T-helper 2 cell treated with Interferon-gamma antibody and Interleukin-4, amounts not matched to agents 5 μg/mL and 100 μg/mL, for 36 hours (primary cell): ENCODE measurements around the gene PITX3.
"Not testable (repeated sequence)": the region's sequence is repeated elsewhere in the genome, so short reads cannot be mapped to it uniquely, and the experiment has no call there.

Experiments
- DNase-seq: peaks from one replicate; pipeline ENCODE4 v3.0.0; 2021; ENCODE audit warnings: low spot score
- H3K27ac Mint-ChIP-seq: one replicate; pipeline ENCODE4 v1.8.0; 2021; ENCODE audit warnings: mild to moderate bottlenecking, mixed read lengths
- H3K27me3 Mint-ChIP-seq: one replicate; pipeline ENCODE4 v1.8.0; 2021; ENCODE audit warnings: low read depth, mixed read lengths
- H3K36me3 Mint-ChIP-seq: one replicate; pipeline ENCODE4 v1.8.0; 2021; ENCODE audit warnings: low read depth, mixed read lengths
- H3K4me1 Mint-ChIP-seq: one replicate; pipeline ENCODE4 v1.8.0; 2021; ENCODE audit warnings: low read depth, mixed read lengths
- H3K4me3 Mint-ChIP-seq: one replicate; pipeline ENCODE4 v1.8.0; 2022; ENCODE audit warnings: mild to moderate bottlenecking, moderate library complexity, mixed read lengths
- H3K9me3 Mint-ChIP-seq: one replicate; pipeline ENCODE4 v1.8.0; 2021; ENCODE audit warnings: mixed read lengths

The PITX3 gene

GRCh38 chr10:102196893-102197292 is 44.4 kb downstream of the PITX3 start:
- Mint-ChIP-seq H3K36me3 (peaks cover under 1% of the 10 kb centered on the region), H3K4me3 (no peak overlapping the region), H3K9me3 (peaks cover 17% of the 10 kb centered on the region), H3K4me1 (no peaks in the 10 kb centered on the region), H3K27ac (no peak overlapping the region), H3K27me3 (peaks cover 2% of the 10 kb centered on the region)
- DNase-seq, result peak; percentile 48

- Mint-ChIP-seq H3K27me3 (peaks cover 2% of the 10 kb centered on the region), H3K27ac (no peak overlapping the region), H3K4me1 (no peaks in the 10 kb centered on the region), H3K36me3 (peaks cover 5% of the 10 kb centered on the region), H3K9me3 (peaks cover 25% of the 10 kb centered on the region), H3K4me3 (no peak overlapping the region)
- DNase-seq, result no peak
Observed at GRCh38 chr10:102195296-102195870, 45.9 kb downstream of the PITX3 start.

DNA sequence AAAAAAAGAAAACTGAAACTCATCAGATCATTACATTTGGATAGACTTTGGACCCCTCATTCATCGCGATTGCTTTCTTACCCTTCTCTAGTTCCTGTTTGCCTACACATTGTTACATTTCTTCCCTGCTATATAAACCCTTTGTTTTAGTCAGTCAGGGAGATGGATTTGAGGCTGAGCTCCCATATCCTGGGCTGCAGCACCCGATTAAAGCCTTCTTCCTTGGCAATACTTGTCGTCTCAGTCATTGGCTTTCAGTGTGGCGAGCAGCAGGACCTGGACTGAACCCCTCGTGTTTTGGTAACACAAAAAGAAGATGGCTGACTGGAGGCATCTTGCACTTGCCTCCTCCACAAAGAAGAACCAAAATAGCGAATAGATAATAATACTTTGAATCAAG is 49.4 kb downstream of the PITX3 start:
- peaks cover 5% of the 10 kb centered on the region for H3K36me3 Mint-ChIP-seq

DNA sequence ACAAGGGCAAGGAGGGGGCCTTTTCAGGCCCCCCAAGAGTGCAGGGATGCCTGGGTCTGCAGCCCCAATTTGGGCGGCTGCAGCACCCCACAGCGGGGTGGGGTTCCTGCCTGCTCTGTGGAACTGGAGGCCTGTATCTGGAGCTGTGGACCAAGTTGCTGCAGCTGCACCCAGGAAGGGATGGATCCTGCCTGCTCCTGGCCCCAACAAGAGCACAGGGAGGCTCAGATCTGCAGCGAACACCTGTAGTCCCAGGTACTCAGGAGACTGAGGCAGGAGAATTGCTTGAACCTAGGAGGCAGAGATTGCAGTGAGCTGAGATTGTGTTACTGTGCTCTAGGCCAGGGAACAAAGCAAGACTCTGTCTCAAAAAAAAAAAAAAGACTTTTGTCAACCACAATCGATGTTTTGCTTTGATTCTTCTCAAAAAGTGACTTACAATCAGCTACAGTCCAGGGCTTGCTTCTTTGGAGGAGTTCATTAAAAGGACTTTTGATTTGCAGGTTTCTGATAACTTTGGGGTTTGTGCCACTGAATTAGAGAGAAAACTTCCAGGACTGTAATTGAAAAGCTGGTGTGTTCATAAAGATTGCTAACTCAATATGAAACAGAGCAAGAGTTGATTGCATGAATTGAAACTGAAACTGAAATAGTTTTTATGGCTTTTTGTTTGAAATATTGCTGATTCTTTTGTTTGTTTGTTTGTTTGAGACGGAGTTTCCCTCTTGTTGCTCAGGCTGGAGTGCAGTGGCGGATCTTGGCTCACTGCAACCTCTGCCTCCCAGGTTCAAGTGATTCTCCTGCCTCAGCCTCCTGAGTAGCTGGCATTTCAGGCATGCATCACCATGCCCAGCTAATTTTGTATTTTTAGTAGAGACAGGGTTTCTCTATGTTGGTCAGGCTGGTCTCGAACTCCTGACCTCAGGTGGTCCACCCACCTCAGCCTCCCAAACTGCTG is 52.1 kb downstream of the PITX3 start:
- peak overlapping the region; percentile 91 for H3K27ac Mint-ChIP-seq
- peaks cover 41% of the 10 kb centered on the region for H3K9me3 Mint-ChIP-seq
- not testable (repeated sequence) for H3K27me3 Mint-ChIP-seq, H3K36me3 Mint-ChIP-seq, H3K4me1 Mint-ChIP-seq
- peak overlapping the region; percentile 69 for H3K4me3 Mint-ChIP-seq
- DNase-seq, result peak; percentile 20

More for the DNA sequence above, 49.4 kb downstream of the PITX3 start:
- DNase-seq, result no peak
- peaks cover 25% of the 10 kb centered on the region for H3K9me3 Mint-ChIP-seq
- H3K4me1 Mint-ChIP-seq, result peaks cover 7% of the 10 kb centered on the region
- H3K4me3 Mint-ChIP-seq, result no peak overlapping the region
- peak overlapping the region; percentile 19 for H3K27ac Mint-ChIP-seq
- peaks cover 2% of the 10 kb centered on the region for H3K27me3 Mint-ChIP-seq

DNA sequence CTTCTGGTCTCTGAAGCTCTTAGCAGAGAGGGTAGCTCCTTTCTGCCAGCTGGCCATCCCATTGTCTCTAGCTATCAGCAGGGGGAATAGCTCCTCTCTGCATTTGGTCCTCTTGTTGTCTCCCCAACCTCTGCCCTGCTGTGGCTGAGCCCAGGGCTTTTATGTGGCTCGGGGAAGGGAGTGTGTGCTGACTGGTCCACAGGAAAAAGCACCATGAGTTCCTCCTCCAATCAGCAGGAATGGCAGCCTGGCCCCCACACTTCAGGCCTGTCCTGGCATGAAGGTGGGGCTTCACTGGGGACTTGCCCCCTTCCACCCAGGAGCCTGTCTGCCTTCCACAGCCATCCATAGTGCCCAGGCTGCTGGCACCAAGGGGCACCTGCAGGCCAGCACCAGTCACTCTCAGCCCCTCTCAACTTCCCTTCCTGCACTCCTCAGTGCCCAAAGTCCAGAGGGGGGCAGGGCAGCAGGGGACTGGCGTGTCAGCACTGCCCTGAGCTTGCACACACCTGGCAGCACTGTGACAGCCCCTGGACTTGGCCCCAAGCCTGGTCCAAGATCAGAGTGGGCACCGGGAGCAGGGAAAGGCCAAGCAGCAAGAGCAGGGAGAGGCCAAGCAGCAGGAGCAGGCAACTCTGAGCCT is 52.9 kb downstream of the PITX3 start:
- H3K4me1 Mint-ChIP-seq, result peaks cover 7% of the 10 kb centered on the region
- peaks cover 39% of the 10 kb centered on the region for H3K9me3 Mint-ChIP-seq
- H3K27me3 Mint-ChIP-seq, result peaks cover 6% of the 10 kb centered on the region
- H3K36me3 Mint-ChIP-seq, result peaks cover 8% of the 10 kb centered on the region
- no peak overlapping the region for H3K4me3 Mint-ChIP-seq
- no peak overlapping the region for H3K27ac Mint-ChIP-seq
- no peak for DNase-seq

DNA sequence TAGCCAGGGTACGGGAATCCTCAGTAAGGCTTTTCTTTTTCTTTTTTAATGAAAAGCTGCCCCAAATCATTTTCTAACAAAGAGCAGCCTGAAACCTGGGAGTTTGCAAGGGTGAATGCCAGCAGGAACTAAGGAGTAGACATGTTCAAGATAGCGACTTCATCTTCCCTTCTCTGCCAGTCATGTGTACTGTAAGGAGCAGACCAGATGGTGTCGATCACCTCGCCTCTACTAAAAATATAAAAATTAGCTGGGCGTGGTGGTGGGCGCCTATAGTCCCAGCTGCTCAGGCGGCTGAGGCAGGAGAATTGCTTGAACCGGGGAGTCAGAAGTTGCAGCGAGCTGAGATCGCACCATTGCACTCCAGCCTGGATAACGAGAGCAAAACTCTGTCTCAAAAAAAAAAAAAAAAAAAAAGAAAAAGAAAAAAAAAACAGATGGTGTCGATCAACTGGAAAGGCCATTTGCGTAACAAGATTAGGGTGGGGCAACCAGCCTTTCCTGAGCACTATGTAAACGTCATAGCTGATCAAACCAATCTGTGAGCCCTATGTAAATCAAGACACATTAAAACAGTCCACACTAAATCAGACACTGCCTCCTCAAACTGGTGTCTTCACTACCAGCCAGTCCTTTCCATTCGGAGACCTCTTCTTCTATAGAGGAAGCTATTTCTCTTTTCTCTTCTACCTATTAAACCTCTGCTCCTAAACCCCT is 55.3 kb downstream of the PITX3 start:
- Mint-ChIP-seq H3K9me3 (peaks cover 17% of the 10 kb centered on the region), H3K36me3 (peaks cover 3% of the 10 kb centered on the region), H3K4me1 (peaks cover 7% of the 10 kb centered on the region), H3K27me3 (peaks cover 6% of the 10 kb centered on the region), H3K27ac (no peak overlapping the region), H3K4me3 (no peak overlapping the region)
- no peak for DNase-seq

DNA sequence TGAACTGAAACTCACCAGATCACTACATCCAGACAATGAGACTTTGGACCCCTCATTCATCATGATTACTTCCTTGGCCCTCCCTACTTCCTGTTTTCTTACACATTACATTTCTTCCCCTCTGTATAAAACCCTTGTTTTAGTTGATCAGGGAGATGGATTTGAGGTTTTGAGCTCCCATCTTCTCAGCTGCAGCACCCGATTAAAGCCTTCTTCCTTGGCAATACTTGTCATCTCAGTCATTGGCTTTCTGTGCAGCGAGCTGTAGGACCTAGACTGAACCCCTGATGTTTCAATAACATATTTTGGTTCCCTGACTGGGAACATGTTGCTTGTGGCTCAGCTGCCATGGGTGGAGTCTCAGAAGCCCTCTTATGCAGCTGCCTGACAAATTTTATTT is 56.0 kb downstream of the PITX3 start:
- Mint-ChIP-seq H3K4me1 (peaks cover 7% of the 10 kb centered on the region), H3K9me3 (peaks cover 17% of the 10 kb centered on the region), H3K27me3 (peaks cover 6% of the 10 kb centered on the region), H3K27ac (no peak overlapping the region), H3K4me3 (no peak overlapping the region), H3K36me3 (peaks cover 3% of the 10 kb centered on the region)
- DNase-seq, result no peak

- no peak overlapping the region for H3K4me3 Mint-ChIP-seq
- peaks cover 3% of the 10 kb centered on the region for H3K36me3 Mint-ChIP-seq
- no peak overlapping the region for H3K27ac Mint-ChIP-seq
- DNase-seq, result no peak
- peaks cover 17% of the 10 kb centered on the region for H3K9me3 Mint-ChIP-seq
- peaks cover 7% of the 10 kb centered on the region for H3K4me1 Mint-ChIP-seq
- H3K27me3 Mint-ChIP-seq, result peaks cover 6% of the 10 kb centered on the region
Observed at GRCh38 chr10:102184606-102185005, 56.7 kb downstream of the PITX3 start.
